Measurements from ENCODE around the gene SIPA1L3.

Gene SIPA1L3

GRCh38 chr19:37977992-37978391 is 71.0 kb downstream of the SIPA1L3 start:
- peaks cover 12% of the 10 kb centered on the region for H3K4me1 ChIP-seq (ENCODE audit: control insufficient read depth, insufficient read depth, low read length)
- H3K4me3 ChIP-seq (ENCODE audit: low read depth, low read length), result no peak overlapping the region
- POLR2A ChIA-PET, result interaction anchor here (0.7 kb wide), 1 partner anchor 71 kb away, joined by 3 read pairs; the partner anchor contains the start of gene SIPA1L3
- CTCF ChIA-PET, result interaction anchor here (0.6 to 1.1 kb wide), 2 partner anchors 117 to 1988 kb away, joined by 3 to 4 read pairs; no protein-coding TSS in a partner anchor
- peaks cover under 1% of the 10 kb centered on the region; the same call in 1 of the 2 replicates for H3K9me3 ChIP-seq (ENCODE audit: control insufficient read depth, insufficient read depth, low read depth, low read length)
- peak overlapping the region; percentile 16; the same call in 1 of the 2 replicates for H3K27ac ChIP-seq (ENCODE audit: extremely low read depth, low read depth, low read length)
- no peak for TF ChIP-seq ZNF19 (tag by site-specific recombination; IDR thresholded peaks at IDR 0.05; ENCODE audit: low read depth)
- TF ChIP-seq ZNF311 (tag by site-specific recombination; IDR thresholded peaks at IDR 0.05; ENCODE audit: borderline replicate concordance), result no peak
- no peak for TF ChIP-seq ZNF404 (tag by site-specific recombination; IDR thresholded peaks at IDR 0.05)
- TF ChIP-seq ZNF394 (tag by site-specific recombination; IDR thresholded peaks at IDR 0.05; ENCODE audit: borderline replicate concordance), result no peak
- no peaks in the 10 kb centered on the region; a peak in 1 of 3 replicates for H3K36me3 ChIP-seq (ENCODE audit: control insufficient read depth in 2 of 2, insufficient read depth in 1 of 2, low read length in 2 of 2)

- no peak overlapping the region for H3K4me3 ChIP-seq (ENCODE audit: low read depth, low read length)
- peaks cover 12% of the 10 kb centered on the region for H3K4me1 ChIP-seq (ENCODE audit: control insufficient read depth, insufficient read depth, low read length)
- ChIA-PET POLR2A (interaction anchor here (0.7 kb wide), 1 partner anchor 10 kb away, joined by 4 read pairs; no protein-coding TSS in a partner anchor), CTCF (no interaction called here)
- no peaks in the 10 kb centered on the region for H3K9me3 ChIP-seq (ENCODE audit: control insufficient read depth, insufficient read depth, low read depth, low read length)
- H3K36me3 ChIP-seq (ENCODE audit: control insufficient read depth in 2 of 2, insufficient read depth in 1 of 2, low read length in 2 of 2), result no peaks in the 10 kb centered on the region; a peak in 1 of 3 replicates
- peak overlapping the region; percentile 73 for H3K27ac ChIP-seq (ENCODE audit: extremely low read depth, low read depth, low read length)
- TF ChIP-seq GLIS1 (tag by site-specific recombination; IDR thresholded peaks at IDR 0.05) (no peak), ZEB2 (tag by site-specific recombination; IDR thresholded peaks at IDR 0.05) (peak; percentile 41; the same call in 1 of the 2 replicates), SCRT1 (tag by site-specific recombination; IDR thresholded peaks at IDR 0.05; ENCODE audit: borderline replicate concordance) (peak; percentile 79), MZF1 (tag by site-specific recombination; IDR thresholded peaks at IDR 0.05; ENCODE audit: borderline replicate concordance) (0 out of 2 replicates have a peak, but pooled peaks have one; percentile 60), ZNF48 (tag by site-specific recombination; IDR thresholded peaks at IDR 0.05) (no peak), ZNF530 (tag by site-specific recombination; IDR thresholded peaks at IDR 0.05; ENCODE audit: low read depth) (no peak), ZNF394 (tag by site-specific recombination; IDR thresholded peaks at IDR 0.05; ENCODE audit: borderline replicate concordance) (0 out of 2 replicates have a peak, but pooled peaks have one; percentile 18), ZFP69B (tag by site-specific recombination; IDR thresholded peaks at IDR 0.05) (no peak), ZNF133 (tag by site-specific recombination; IDR thresholded peaks at IDR 0.05) (peak; percentile 33; the same call in 1 of the 2 replicates), ELK4 (IDR thresholded peaks at IDR 0.05; ENCODE audit: borderline replicate concordance, low read depth, low read length) (no peak), ZNF660 (tag by site-specific recombination; IDR thresholded peaks at IDR 0.05) (no peak; the same call in none of the 2 replicates), TRIM28 (IDR thresholded peaks at IDR 0.05; ENCODE audit: borderline replicate concordance, low read length) (peak; percentile 84; the same call in 1 of the 2 replicates), ZNF600 (tag by site-specific recombination; IDR thresholded peaks at IDR 0.05) (peak; percentile 31; the same call in 1 of the 2 replicates), SP7 (tag by site-specific recombination; IDR thresholded peaks at IDR 0.05) (peak; percentile 70), ZBTB10 (tag by site-specific recombination; IDR thresholded peaks at IDR 0.05) (0 out of 2 replicates have a peak, but pooled peaks have one; percentile 43), ZNF280C (tag by site-specific recombination; IDR thresholded peaks at IDR 0.05) (no peak), ZNF18 (tag by site-specific recombination; IDR thresholded peaks at IDR 0.05) (peak; percentile 66; the same call in 1 of the 2 replicates), ZFHX2 (tag by site-specific recombination; conservative IDR thresholded peaks at IDR 0.05) (peak; percentile 79), ZNF707 (tag by site-specific recombination; IDR thresholded peaks at IDR 0.05) (no peak), ZBTB26 (tag by site-specific recombination; optimal IDR thresholded peaks at IDR 0.05) (peak; percentile 31), ZIC2 (tag by site-specific recombination; IDR thresholded peaks at IDR 0.05) (peak; percentile 67), ZNF549 (tag by site-specific recombination; IDR thresholded peaks at IDR 0.05) (no peak)
Measured at GRCh38 chr19:37979547-37980082, 72.6 kb downstream of the SIPA1L3 start.
